Retinal pigment epithelial cell (primary cell): ENCODE results near the gene MMP3.
A peak's percentile ranks its signal among the peaks of the same experiment; 100 is the strongest.

Source experiments
- DNase-seq: peaks from one replicate; pipeline ENCODE4 v3.0.0-alpha.2; 2010; ENCODE audit warnings: low read depth
- H3K4me3 ChIP-seq: 2 replicates; pipeline ENCODE4 v1.5.1; 2011; ENCODE audit warnings: mild to moderate bottlenecking, low read length, control low read depth, moderate library complexity
- TF ChIP-seq, protein P1 (sequence below): conservative IDR thresholded peaks from 2 replicates; pipeline ENCODE4 v1.5.1; 2011; ENCODE audit warnings: low read depth, low read length, control low read depth, inconsistent platforms

The MMP3 gene

DNA sequence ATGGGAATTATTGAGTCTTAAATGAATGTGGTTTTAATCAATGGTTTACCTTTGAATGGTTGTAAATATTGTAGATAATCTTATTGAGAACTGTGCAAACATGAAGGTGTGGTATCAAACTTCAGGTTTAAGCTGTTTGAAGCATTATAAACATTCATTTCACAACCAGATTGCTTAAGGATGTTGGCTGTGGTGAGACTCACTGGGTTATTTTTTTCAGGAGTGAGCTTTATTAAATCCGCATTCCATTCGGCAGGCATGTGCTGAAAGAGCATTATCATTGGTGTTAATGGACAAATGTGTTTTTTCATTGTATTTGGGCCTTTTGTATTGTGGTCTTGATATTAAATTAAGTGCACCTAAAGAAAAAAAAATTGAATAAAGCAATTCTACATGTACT, 9.7 kb downstream of the MMP3 start:
- DNase-seq: peak; percentile 43
- TF ChIP-seq, protein P1, sequence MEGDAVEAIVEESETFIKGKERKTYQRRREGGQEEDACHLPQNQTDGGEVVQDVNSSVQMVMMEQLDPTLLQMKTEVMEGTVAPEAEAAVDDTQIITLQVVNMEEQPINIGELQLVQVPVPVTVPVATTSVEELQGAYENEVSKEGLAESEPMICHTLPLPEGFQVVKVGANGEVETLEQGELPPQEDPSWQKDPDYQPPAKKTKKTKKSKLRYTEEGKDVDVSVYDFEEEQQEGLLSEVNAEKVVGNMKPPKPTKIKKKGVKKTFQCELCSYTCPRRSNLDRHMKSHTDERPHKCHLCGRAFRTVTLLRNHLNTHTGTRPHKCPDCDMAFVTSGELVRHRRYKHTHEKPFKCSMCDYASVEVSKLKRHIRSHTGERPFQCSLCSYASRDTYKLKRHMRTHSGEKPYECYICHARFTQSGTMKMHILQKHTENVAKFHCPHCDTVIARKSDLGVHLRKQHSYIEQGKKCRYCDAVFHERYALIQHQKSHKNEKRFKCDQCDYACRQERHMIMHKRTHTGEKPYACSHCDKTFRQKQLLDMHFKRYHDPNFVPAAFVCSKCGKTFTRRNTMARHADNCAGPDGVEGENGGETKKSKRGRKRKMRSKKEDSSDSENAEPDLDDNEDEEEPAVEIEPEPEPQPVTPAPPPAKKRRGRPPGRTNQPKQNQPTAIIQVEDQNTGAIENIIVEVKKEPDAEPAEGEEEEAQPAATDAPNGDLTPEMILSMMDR: no peak
- H3K4me3 ChIP-seq: no peak overlapping the region

DNA sequence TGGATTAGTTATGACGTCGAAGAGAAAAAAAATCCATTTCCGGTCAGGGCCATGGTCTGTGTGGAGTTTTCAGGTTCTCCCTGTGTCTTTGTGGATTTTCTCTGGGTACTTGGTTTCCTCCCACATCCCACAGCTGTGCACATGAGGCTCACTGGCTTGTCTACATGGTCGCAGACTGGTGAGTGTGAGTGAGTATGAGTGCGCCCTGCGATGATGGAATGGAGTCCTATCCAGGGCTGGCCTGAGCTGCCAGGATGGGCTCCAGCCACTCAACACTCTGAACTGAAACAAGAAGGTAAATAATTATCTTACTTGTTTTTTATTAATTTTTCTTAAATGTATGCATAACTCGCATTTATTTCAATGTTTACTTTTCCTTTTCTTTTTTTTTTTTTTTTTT, 10.8 kb downstream of the MMP3 start:
- TF ChIP-seq, protein P1: no peak
- H3K4me3 ChIP-seq: no peak overlapping the region
- no peak for DNase-seq

DNA sequence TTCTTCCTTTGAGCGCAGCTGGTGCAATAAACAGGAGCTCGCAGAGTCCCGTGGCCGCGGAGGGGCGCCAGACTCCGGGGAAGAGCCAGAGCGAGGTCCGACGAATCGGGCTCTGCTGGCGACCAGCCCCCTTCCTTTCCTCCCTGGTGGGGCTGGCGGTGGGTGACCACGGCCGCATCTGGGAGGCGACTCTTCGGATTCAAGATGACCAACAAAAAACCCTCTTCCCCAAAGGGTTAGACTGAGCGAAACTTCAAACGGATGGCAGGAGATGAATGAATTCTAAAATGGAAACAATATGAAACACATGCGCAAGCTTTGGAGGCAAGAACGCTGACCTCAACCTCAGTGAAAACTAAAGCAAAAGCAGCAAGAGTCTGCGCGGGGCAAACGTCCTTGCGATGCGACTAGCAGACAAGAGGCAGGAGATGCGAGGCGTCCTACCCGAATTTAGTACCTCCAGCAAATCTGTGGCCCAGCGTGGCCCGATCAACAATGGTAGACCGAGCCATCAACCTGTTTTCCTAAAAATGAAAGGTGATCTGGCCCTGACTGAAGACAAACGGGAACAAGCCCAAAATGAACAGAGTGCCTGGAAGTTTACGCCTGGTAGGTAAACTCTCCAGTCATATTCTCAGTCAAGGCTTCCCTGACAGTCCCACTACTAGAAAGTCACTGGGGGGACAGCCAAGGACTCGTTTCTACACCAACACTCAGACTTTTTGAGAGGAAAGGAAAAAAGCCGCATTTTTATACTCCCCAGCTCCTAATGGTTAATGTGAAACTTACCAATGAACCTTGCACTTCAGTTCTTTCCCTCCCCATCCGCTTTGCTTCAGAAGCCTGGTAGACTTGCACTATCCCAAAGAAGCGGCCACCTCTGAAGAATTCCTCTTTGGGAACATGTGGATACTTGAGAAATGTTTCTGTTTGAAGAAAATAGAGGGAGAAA, 11.6 kb downstream of the MMP3 start:
- DNase-seq: no peak
- TF ChIP-seq, protein P1: peak; percentile 53
- no peak overlapping the region for H3K4me3 ChIP-seq

DNA sequence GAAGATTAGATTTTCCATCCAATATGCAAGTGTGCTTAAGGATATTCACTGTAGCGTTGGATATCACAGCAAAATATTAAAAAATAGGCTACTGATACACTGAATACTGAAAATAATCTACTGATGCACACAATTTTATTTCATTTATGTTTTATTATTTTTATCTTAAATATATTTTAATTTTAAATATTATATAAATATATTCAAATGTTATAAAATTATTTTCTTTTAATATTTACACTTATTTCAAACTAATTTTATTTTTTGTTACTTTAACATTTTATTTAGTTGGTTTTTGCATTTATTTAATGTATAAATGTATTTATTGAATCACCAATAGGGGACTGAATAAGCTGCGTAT, 12.3 kb downstream of the MMP3 start:
- TF ChIP-seq, protein P1: no peak
- no peak for DNase-seq
- H3K4me3 ChIP-seq: no peak overlapping the region

DNA sequence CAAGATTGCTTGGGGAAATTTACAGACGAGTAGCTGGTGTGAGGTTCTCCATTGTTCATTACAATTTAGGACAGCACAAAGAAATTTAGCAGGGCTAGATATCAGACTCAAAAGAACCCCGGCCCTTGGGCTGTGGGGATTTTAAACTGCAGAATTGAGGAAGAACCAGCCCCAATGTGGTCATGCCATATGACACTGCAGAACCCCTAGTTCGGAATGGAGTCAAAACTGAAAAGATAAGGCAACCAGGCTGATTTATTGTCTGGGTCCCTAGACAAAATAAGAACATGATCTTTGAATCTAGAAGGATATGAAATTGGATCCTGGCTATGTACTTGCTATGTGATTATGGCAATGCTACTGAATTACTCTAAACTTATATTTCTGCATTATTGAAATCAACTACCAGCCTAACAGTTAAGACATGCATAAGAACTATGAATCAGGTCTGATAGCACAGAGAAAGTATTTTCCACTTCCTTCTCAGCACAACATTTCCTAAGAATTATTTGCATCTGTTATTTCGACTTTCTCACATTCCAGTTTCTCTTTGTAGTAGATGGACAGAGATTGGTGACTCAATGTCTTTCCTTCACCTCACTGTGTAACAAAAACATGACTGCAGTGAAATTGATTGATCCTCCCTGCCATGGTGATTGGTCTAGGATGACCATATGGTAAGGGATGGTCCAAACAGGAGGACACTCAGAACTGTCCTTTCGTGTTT, 13.2 kb downstream of the MMP3 start:
- no peak for DNase-seq
- no peak overlapping the region for H3K4me3 ChIP-seq
- TF ChIP-seq, protein P1: no peak

DNA sequence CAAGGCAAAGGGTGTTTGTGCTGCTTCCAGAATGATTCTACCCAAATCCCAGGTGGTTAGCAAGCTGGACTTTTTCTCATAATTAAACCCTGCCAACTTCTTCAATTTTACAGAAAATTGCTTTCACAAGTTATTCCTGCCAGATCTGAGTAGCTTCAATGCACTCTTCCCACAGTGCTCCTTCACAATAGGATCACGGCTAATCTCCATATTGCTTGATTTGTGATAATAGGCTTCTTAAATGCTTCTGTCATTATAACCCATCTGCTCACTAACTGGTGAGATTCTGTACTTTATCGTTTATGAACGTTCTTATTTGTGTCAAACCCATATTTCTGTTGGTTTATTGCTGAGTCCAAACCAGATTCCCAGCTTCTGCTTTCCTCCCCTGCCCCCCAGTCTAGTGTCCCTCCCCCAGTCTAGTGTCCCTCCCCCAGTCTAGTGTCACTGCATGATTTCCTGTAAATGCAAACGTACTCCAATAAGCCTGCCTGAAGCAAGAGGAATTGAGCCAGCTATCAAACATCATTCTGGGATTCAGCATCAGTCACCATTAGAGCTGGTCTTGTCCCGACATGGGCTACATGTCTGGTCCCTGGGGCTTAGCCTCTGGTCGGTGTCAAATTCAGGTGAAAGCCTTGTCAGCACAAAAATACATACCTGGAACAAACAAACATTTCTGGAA, 14.0 kb downstream of the MMP3 start:
- no peak overlapping the region for H3K4me3 ChIP-seq
- TF ChIP-seq, protein P1: no peak
- no peak for DNase-seq
